BJ (cell line): ENCODE measurements around the gene MAGOHB. TPM values are rescaled to one million over a fixed set of nuclear protein-coding genes. Genes with fewer than 3 reads are reported as not detected.
"Not testable (repeated sequence)": the region's sequence is repeated elsewhere in the genome, so short reads cannot be mapped to it uniquely, and the experiment has no call there.

Experiments
- CTCF ChIA-PET: fragments of 350-600 bp; formaldehyde crosslinking; extraction: SDS; loops from one replicate; lab custom pipeline; 2021; ENCODE audit warnings: antibody characterized with exemption, inconsistent platforms; lab: Yijun Ruan, JAX
- POLR2A ChIA-PET: fragments of 300-600 bp; sonication (Branson Sonifier 250); formaldehyde crosslinking; extraction: SDS; loops from one replicate; lab custom pipeline; 2021; ENCODE audit warnings: antibody characterized with exemption; lab: Charles Lee
- DNase-seq: peaks from one replicate; pipeline ENCODE4 v3.0.0-alpha.2; 2011; ENCODE audit warnings: low read depth
- H3K27me3 ChIP-seq: 2 replicates; pipeline ENCODE4 v1.6.0; 2011; ENCODE audit warnings: low read length; ENCODE audit not compliant: control insufficient read depth, insufficient read depth
- H3K36me3 ChIP-seq: 2 replicates; pipeline ENCODE4 v1.5.1; 2011; ENCODE audit warnings: low read length; ENCODE audit not compliant: control insufficient read depth, insufficient read depth
- H3K4me3 ChIP-seq: 2 replicates; pipeline ENCODE4 v1.5.1; 2011; ENCODE audit warnings: low read depth, mild to moderate bottlenecking, control low read depth, low read length
- polyA minus RNA-seq: library from RNA; depleted of rRNA, polyadenylated mRNA; stranded (reverse); fragments of >200 nt; gene quantifications from 2 replicates; pipeline ENCODE4 v1.2.3, GENCODE V29; 2011; rRNA and poly(A)+ RNA removed
- polyA plus RNA-seq: library from polyadenylated mRNA; depleted of rRNA; stranded (reverse); fragments of >200 nt; gene quantifications from 2 replicates; pipeline ENCODE4 v1.2.3, GENCODE V29; 2011; rRNA removed
- TF ChIP-seq, protein P1 (sequence below): IDR thresholded peaks from 2 replicates; pipeline ENCODE4 v1.5.1; 2011; ENCODE audit warnings: low read depth, mild to moderate bottlenecking, control low read depth, inconsistent platforms, low read length, moderate library complexity; ENCODE audit not compliant: insufficient read depth

Gene MAGOHB
- polyA plus RNA-seq (10.0 and 24.6 TPM in 2 replicates), polyA minus RNA-seq (5.7 and 7.7 TPM in 2 replicates)

DNA sequence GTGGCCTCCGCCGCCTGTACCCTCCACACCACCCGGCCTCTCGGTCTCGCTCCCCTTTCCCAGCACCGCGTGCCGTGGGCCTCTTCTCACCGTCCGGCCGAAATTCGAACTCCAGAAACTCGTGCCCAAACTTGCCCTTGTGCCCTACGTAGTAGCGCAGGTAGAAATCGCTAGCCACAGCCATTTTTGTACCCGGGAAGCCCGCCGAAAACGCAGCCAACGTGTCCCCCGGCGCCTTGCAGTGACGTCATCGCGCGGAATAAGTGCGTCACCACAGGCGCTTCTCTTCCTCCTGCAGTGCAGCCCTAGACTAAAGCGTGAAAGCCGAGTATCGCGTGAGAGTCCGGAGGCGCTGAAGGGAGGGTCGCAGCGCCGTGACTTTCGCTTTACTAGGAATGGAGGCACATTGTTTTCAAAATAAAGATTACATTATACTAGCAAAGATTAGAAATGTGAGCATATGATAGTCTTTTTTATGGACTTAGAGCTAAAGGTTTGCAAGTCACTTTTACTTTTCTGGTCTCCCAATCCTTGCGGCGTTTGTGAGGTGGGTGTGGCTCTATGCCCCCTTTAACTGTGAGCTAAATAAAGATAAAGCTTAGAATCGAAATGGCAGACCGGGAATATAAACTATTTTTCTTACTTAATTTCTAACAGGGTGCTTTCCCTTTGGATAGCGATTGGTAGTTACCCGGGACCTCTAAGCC, at the start of gene MAGOHB:
Gene MAGOHB, minus strand, starts transcription at position 261 of the 707 bp plus-strand sequence. Its CDS starts 77 bp downstream, at position 184.
- POLR2A ChIA-PET: interaction anchor here (0.7 kb wide), 1 partner anchor 121 kb away, joined by 3 read pairs; no protein-coding TSS in a partner anchor
- TF ChIP-seq, protein P1, sequence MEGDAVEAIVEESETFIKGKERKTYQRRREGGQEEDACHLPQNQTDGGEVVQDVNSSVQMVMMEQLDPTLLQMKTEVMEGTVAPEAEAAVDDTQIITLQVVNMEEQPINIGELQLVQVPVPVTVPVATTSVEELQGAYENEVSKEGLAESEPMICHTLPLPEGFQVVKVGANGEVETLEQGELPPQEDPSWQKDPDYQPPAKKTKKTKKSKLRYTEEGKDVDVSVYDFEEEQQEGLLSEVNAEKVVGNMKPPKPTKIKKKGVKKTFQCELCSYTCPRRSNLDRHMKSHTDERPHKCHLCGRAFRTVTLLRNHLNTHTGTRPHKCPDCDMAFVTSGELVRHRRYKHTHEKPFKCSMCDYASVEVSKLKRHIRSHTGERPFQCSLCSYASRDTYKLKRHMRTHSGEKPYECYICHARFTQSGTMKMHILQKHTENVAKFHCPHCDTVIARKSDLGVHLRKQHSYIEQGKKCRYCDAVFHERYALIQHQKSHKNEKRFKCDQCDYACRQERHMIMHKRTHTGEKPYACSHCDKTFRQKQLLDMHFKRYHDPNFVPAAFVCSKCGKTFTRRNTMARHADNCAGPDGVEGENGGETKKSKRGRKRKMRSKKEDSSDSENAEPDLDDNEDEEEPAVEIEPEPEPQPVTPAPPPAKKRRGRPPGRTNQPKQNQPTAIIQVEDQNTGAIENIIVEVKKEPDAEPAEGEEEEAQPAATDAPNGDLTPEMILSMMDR: no peak
- no peaks in the 10 kb centered on the region for H3K27me3 ChIP-seq
- DNase-seq: peak; percentile 58
- peak within 1 kb of the TSS; percentile 65 for H3K4me3 ChIP-seq
- peaks cover 4% of the 10 kb centered on the region; the same call in 1 of the 2 replicates for H3K36me3 ChIP-seq
- CTCF ChIA-PET: interaction anchor here (0.7 to 2.5 kb wide), 4 partner anchors 12 to 136 kb away, joined by 3 to 6 read pairs (median 4); no protein-coding TSS in a partner anchor

DNA sequence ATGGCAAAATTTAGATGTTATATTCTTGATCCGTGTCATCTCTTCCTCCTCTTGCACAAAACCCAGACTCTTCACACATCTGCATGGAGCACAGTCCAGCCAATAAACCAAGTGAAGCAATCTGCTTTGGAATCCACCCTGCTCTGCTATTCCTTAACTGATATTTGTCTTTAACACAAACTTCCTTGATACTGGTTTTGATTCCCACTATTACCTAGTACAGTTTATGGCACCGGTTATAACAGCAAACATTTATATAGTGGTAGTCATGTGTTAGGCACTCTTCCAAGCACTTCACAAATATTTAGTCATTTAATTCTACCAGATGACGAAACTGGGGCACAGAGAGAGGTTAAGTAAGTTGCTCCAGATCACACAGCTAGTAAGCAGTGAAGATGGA, 47.9 kb upstream of the MAGOHB start:
- TF ChIP-seq, protein P1: no peak
- Histone ChIP-seq H3K27me3 (no peaks in the 10 kb centered on the region), H3K36me3 (no peaks in the 10 kb centered on the region), H3K4me3 (no peak overlapping the region)
- DNase-seq: peak; percentile 70
- CTCF ChIA-PET: interaction anchor here (1.5 kb wide), 1 partner anchor 13 kb away, joined by 4 read pairs; no protein-coding TSS in a partner anchor
- POLR2A ChIA-PET: no interaction called here

DNA sequence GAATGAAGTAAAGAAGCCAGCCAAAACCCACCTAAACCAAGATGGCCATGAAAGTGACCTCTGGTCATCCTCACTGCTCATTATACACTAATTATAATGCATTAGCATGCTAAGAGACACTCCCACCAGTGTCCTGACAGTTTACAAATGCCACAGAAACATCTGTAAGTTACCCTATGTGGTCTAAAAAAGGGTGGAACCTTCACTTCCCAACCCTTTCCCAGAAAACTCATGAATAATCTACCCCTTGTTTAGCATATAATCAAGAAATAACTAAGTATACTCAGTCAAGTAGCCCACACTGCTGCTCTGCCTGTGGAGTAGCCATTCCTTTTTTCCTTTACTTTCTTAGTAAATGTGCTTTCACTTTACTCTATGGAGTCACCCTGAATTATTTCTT, 40.6 kb upstream of the MAGOHB start:
- no peak for DNase-seq
- POLR2A ChIA-PET: no interaction called here
- Histone ChIP-seq H3K36me3 (no peaks in the 10 kb centered on the region), H3K4me3 (no peak overlapping the region), H3K27me3 (no peaks in the 10 kb centered on the region)
- CTCF ChIA-PET: no interaction called here
- TF ChIP-seq, protein P1: no peak

DNA sequence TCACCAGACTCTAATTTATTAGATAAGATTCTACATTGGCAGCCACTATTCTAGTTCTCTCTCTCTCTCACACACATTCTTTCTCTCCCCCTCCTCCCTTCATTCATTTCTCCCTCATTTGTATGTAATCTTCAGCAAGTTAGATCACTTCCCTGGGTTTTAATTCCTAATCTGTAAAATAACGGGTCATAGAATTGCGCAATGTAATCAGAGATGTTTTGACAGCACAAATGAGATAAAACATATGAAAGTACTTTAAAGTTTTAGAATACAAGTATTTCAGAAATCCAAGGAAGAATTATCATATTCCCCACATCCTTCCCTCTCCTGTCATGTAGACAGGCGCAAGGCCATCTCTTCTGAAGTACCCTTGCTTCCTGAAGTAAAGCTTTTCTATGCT, 38.8 kb upstream of the MAGOHB start:
- POLR2A ChIA-PET: no interaction called here
- DNase-seq: no peak
- H3K4me3 ChIP-seq: no peak overlapping the region
- H3K27me3 ChIP-seq: no peaks in the 10 kb centered on the region
- TF ChIP-seq, protein P1: no peak
- H3K36me3 ChIP-seq: no peaks in the 10 kb centered on the region
- CTCF ChIA-PET: interaction anchor here (1.0 kb wide), 1 partner anchor 45 kb away, joined by 5 read pairs; no protein-coding TSS in a partner anchor

DNA sequence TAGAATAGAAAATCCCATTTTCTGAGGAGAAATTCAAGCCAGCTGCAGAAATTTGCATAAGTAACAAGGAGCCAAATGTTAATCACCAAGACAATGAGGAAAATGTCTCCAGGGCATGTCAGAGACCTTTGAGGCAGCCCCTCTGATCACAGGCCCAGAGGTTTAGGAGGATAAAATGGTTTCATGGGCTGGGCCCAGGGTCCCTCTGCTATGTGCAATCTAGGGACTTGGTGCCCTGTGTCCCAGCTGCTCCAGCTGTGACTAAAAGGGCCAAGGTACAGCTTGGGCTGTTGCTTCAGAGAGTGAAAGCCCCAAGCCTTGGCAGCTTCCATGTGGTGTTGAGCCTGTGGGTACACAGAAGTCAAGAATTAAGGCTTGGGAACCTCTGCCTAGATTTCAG, 33.2 kb upstream of the MAGOHB start:
- H3K36me3 ChIP-seq: not testable (repeated sequence)
- CTCF ChIA-PET: interaction anchor here (1.1 kb wide), 1 partner anchor 13 kb away, joined by 3 read pairs; no protein-coding TSS in a partner anchor

More for the DNA sequence above, 33.2 kb upstream of the MAGOHB start:
- H3K4me3 ChIP-seq, POLR2A ChIA-PET, H3K27me3 ChIP-seq, DNase-seq: not testable (repeated sequence)
